ENCODE results near the gene PRAMEF17.

- TF ChIP-seq, protein P1, sequence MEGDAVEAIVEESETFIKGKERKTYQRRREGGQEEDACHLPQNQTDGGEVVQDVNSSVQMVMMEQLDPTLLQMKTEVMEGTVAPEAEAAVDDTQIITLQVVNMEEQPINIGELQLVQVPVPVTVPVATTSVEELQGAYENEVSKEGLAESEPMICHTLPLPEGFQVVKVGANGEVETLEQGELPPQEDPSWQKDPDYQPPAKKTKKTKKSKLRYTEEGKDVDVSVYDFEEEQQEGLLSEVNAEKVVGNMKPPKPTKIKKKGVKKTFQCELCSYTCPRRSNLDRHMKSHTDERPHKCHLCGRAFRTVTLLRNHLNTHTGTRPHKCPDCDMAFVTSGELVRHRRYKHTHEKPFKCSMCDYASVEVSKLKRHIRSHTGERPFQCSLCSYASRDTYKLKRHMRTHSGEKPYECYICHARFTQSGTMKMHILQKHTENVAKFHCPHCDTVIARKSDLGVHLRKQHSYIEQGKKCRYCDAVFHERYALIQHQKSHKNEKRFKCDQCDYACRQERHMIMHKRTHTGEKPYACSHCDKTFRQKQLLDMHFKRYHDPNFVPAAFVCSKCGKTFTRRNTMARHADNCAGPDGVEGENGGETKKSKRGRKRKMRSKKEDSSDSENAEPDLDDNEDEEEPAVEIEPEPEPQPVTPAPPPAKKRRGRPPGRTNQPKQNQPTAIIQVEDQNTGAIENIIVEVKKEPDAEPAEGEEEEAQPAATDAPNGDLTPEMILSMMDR (IDR thresholded peaks at IDR 0.05; ENCODE audit: insufficient read depth, low read length) = no peak
- no peak for TF ChIP-seq POLR2AphosphoS5 (IDR thresholded peaks at IDR 0.05; ENCODE audit: low read depth)
- TF ChIP-seq, protein P2, sequence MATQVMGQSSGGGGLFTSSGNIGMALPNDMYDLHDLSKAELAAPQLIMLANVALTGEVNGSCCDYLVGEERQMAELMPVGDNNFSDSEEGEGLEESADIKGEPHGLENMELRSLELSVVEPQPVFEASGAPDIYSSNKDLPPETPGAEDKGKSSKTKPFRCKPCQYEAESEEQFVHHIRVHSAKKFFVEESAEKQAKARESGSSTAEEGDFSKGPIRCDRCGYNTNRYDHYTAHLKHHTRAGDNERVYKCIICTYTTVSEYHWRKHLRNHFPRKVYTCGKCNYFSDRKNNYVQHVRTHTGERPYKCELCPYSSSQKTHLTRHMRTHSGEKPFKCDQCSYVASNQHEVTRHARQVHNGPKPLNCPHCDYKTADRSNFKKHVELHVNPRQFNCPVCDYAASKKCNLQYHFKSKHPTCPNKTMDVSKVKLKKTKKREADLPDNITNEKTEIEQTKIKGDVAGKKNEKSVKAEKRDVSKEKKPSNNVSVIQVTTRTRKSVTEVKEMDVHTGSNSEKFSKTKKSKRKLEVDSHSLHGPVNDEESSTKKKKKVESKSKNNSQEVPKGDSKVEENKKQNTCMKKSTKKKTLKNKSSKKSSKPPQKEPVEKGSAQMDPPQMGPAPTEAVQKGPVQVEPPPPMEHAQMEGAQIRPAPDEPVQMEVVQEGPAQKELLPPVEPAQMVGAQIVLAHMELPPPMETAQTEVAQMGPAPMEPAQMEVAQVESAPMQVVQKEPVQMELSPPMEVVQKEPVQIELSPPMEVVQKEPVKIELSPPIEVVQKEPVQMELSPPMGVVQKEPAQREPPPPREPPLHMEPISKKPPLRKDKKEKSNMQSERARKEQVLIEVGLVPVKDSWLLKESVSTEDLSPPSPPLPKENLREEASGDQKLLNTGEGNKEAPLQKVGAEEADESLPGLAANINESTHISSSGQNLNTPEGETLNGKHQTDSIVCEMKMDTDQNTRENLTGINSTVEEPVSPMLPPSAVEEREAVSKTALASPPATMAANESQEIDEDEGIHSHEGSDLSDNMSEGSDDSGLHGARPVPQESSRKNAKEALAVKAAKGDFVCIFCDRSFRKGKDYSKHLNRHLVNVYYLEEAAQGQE (IDR thresholded peaks at IDR 0.05; ENCODE audit: insufficient replicate concordance, low read depth) = no peak
- TF ChIP-seq SPI1 (IDR thresholded peaks at IDR 0.05; ENCODE audit: borderline replicate concordance, low read depth) = no peak
These were observed 18.4 kb downstream of the PRAMEF17 start for GRCh38 chr1:13407811-13408210.

All from HL-60 (cell line).